GM23338 (cell line): Measurements from ENCODE around the gene DCLK1.

Experiments
- CREB1 ChIP-seq: fragments of 250-450 bp; sonication (Bioruptor Pico); IDR thresholded peaks from 2 replicates; pipeline ENCODE4 v1.5.0; 2020; ENCODE audit warnings: low read depth, mild to moderate bottlenecking, moderate library complexity
- CTCF ChIP-seq, 2 experiments: fragments of 200-600 bp in 1 of 2; sonication (generic) in 1 of 2; conservative IDR thresholded peaks; 2 replicates each; pipeline versions ENCODE4 v1.5.1 to v1.6.1; 2016 to 2017; ENCODE audit warnings: antibody characterized with exemption in 2 of 2, low read depth in 2 of 2, mild to moderate bottlenecking in 2 of 2, moderate library complexity in 1 of 2
- EZH2 ChIP-seq: fragments of 200-600 bp; sonication (generic); IDR thresholded peaks from one replicate; pipeline ENCODE4 v1.8.0; 2017; ENCODE audit warnings: antibody characterized with exemption, mild to moderate bottlenecking, low read depth; ENCODE audit not compliant: unreplicated experiment
- EZH2phosphoT487 ChIP-seq: fragments of 200-600 bp; sonication (generic); IDR thresholded peaks from one replicate; pipeline ENCODE4 v1.8.1; 2018; ENCODE audit warnings: antibody characterized with exemption; ENCODE audit not compliant: unreplicated experiment
- JUNB ChIP-seq: IDR thresholded peaks from one replicate; pipeline ENCODE4 v1.6.1; 2016; ENCODE audit warnings: antibody characterized with exemption; ENCODE audit not compliant: unreplicated experiment

- TF ChIP-seq CTCF (conservative IDR thresholded peaks at IDR 0.05; ENCODE audit: low read depth in 2 of 2) (no peak), JUNB (no peak), EZH2phosphoT487 (no peak), CREB1 (no peak), EZH2 (no peak)
Observed at GRCh38 chr13:35765941-35766340, 365.2 kb downstream of the DCLK1 start.
